A549 (cell line): Measurements from ENCODE around the gene MAML2. TPM values are rescaled to one million over a fixed set of nuclear protein-coding genes. Genes with fewer than 3 reads are reported as not detected.

Experiments
- ATAC-seq, 2 experiments: fragments of 200-7000 bp in 1 of 2; fragments of >200 bp in 1 of 2; cut with Nextera tagmentation in 1 of 2; cut with Tn5 transposase in 1 of 2; 3 replicates each; pipeline versions ENCODE4 v1.8.0 to v1.9.1; 2018 to 2020; ENCODE audit warnings: mild to moderate bottlenecking in 1 of 2, moderate library complexity in 1 of 2
- CTCF ChIA-PET: fragments of 300-600 bp; sonication (Branson Sonifier 250); formaldehyde crosslinking; extraction: SDS; loops from one replicate; lab custom pipeline; 2021; ENCODE audit warnings: antibody characterized with exemption, inconsistent platforms; lab: Yijun Ruan, JAX
- POLR2A ChIA-PET: fragments of 350-600 bp; formaldehyde crosslinking; extraction: SDS; loops from one replicate; lab custom pipeline; 2021; ENCODE audit warnings: antibody characterized with exemption, inconsistent platforms; lab: Yijun Ruan, JAX
- DNase-seq, 2 experiments: peaks; one replicate each; pipeline versions ENCODE4 v3.0.0 to v3.0.0-alpha.2; 2011 to 2016; ENCODE audit warnings: low read depth in 1 of 2, low spot score in 1 of 2
- FAIRE-seq: peaks from 2 replicates; lab custom pipeline; 2011; peaks lifted over from hg19 to GRCh38; lab: Jason Lieb, UNC
- H3K27ac ChIP-seq, 2 experiments: fragments of >200 bp; sonication (Bioruptor Twin); formaldehyde crosslinking; 3 replicates each; pipeline ENCODE4 v1.5.1; 2016 to 2017
- H3K4me1 ChIP-seq: fragments of >200 bp; sonication (Bioruptor Twin); formaldehyde crosslinking; 3 replicates; pipeline ENCODE4 v1.6.1; 2016
- H3K4me2 ChIP-seq: fragments of >200 bp; sonication (Bioruptor Twin); formaldehyde crosslinking; 3 replicates; pipeline ENCODE4 v1.6.1; 2016
- H3K4me3 ChIP-seq: fragments of >200 bp; sonication (Bioruptor Twin); formaldehyde crosslinking; 3 replicates; pipeline ENCODE4 v1.5.1; 2016
- H3K9me3 ChIP-seq: fragments of >200 bp; sonication (Bioruptor Twin); formaldehyde crosslinking; 3 replicates; pipeline ENCODE4 v1.6.1; 2016
- BHLHE40 ChIP-seq: IDR thresholded peaks from 2 replicates; pipeline ENCODE4 v1.6.1; 2012; ENCODE audit warnings: low read depth, low read length, inconsistent platforms
- CBX2 ChIP-seq: fragments of 200-600 bp; sonication (generic); IDR thresholded peaks from 2 replicates; pipeline ENCODE4 v1.6.1; 2016; ENCODE audit warnings: low read depth, mild to moderate bottlenecking, borderline replicate concordance
- CHD4 ChIP-seq: fragments of 200-600 bp; sonication (generic); IDR thresholded peaks from 2 replicates; pipeline ENCODE4 v1.6.1; 2016; ENCODE audit warnings: antibody characterized with exemption, mild to moderate bottlenecking, borderline replicate concordance
- EHMT2 ChIP-seq: fragments of 200-600 bp; sonication (generic); IDR thresholded peaks from 2 replicates; pipeline ENCODE4 v1.6.1; 2016; ENCODE audit warnings: antibody characterized with exemption, low read depth, mild to moderate bottlenecking, moderate library complexity
- EP300 ChIP-seq, 2 experiments: fragments of >200 bp; sonication (Bioruptor Twin); formaldehyde crosslinking; IDR thresholded peaks; 2 replicates in 1 of 2; 3 replicates in 1 of 2; pipeline ENCODE4 v1.6.1; 2016 to 2017
- ESRRA ChIP-seq: fragments of 150-350 bp; IDR thresholded peaks from 2 replicates; pipeline ENCODE4 v1.6.1; 2014; ENCODE audit warnings: mild to moderate bottlenecking, low read length, borderline replicate concordance
- FOSB ChIP-seq: fragments of 250-450 bp; sonication (Bioruptor Pico); IDR thresholded peaks from 2 replicates; pipeline ENCODE4 v1.5.0; 2020; ENCODE audit warnings: mild to moderate bottlenecking, moderate library complexity
- GATA3 ChIP-seq: IDR thresholded peaks from 2 replicates; pipeline ENCODE4 v1.6.1; 2012; ENCODE audit warnings: borderline replicate concordance
- HES2 ChIP-seq: fragments of >200 bp; sonication (Bioruptor Twin); formaldehyde crosslinking; IDR thresholded peaks from 2 replicates; pipeline ENCODE4 v1.6.1; 2016
- HEYL ChIP-seq: fragments of 250-450 bp; sonication (Bioruptor Pico); IDR thresholded peaks from 2 replicates; pipeline ENCODE4 v1.8.0; 2021; ENCODE audit warnings: mild to moderate bottlenecking, moderate library complexity
- HMGXB4 ChIP-seq: fragments of 250-450 bp; sonication (Bioruptor Pico); IDR thresholded peaks from 2 replicates; pipeline ENCODE4 v1.5.0; 2021; ENCODE audit warnings: mild to moderate bottlenecking, moderate library complexity, borderline replicate concordance
- HOXA7 ChIP-seq: fragments of 250-450 bp; sonication (Bioruptor Pico); IDR thresholded peaks from 2 replicates; pipeline ENCODE4 v1.5.0; 2020; ENCODE audit warnings: mild to moderate bottlenecking, moderate library complexity
- HOXB13 ChIP-seq: fragments of 250-450 bp; sonication (Bioruptor Pico); IDR thresholded peaks from 2 replicates; pipeline ENCODE4 v1.5.0; 2020; ENCODE audit warnings: low read depth, mild to moderate bottlenecking, moderate library complexity
- JUN ChIP-seq, 2 experiments: fragments of >200 bp; sonication (Bioruptor Twin); formaldehyde crosslinking; IDR thresholded peaks; 2 replicates in 1 of 2; 3 replicates in 1 of 2; pipeline ENCODE4 v1.6.1; 2016 to 2017
- JUNB ChIP-seq: fragments of >200 bp; sonication (Bioruptor Twin); formaldehyde crosslinking; IDR thresholded peaks from 2 replicates; pipeline ENCODE4 v1.6.1; 2016
- MAZ ChIP-seq: fragments of 150-350 bp; IDR thresholded peaks from 2 replicates; pipeline ENCODE4 v1.6.1; 2014; ENCODE audit warnings: antibody characterized with exemption, low read depth, low read length, borderline replicate concordance
- NPAS2 ChIP-seq: fragments of 250-450 bp; sonication (Bioruptor Pico); IDR thresholded peaks from 2 replicates; pipeline ENCODE4 v1.8.0; 2022; ENCODE audit warnings: mild to moderate bottlenecking, moderate library complexity, borderline replicate concordance
- PHF8 ChIP-seq: fragments of 200-600 bp; sonication (generic); IDR thresholded peaks from 2 replicates; pipeline ENCODE4 v1.6.1; 2016; ENCODE audit warnings: low read depth, mild to moderate bottlenecking, antibody characterized with exemption, moderate library complexity, borderline replicate concordance
- POLR2A ChIP-seq: IDR thresholded peaks from 2 replicates; pipeline ENCODE4 v1.6.1; 2012; ENCODE audit warnings: mild to moderate bottlenecking, low read length
- POLR2AphosphoS2 ChIP-seq: conservative IDR thresholded peaks from 2 replicates; pipeline ENCODE4 v1.6.1; 2012; ENCODE audit warnings: low read length, improper control_type of control experiment, inconsistent platforms
- RAD21 ChIP-seq, 2 experiments: fragments of >200 bp in 1 of 2; sonication (Bioruptor Twin) in 1 of 2; formaldehyde crosslinking in 1 of 2; IDR thresholded peaks in 1 of 2; conservative IDR thresholded peaks in 1 of 2; 2 replicates in 1 of 2; 3 replicates in 1 of 2; pipeline ENCODE4 v1.6.1; 2012 to 2018; ENCODE audit warnings: inconsistent platforms in 1 of 2
- REST ChIP-seq: fragments of 200-600 bp; sonication (generic); IDR thresholded peaks from 2 replicates; pipeline ENCODE4 v1.6.1; 2016; ENCODE audit warnings: antibody characterized with exemption, mild to moderate bottlenecking, moderate library complexity
- RFX5 ChIP-seq: fragments of 450-650 bp; IDR thresholded peaks from 2 replicates; pipeline ENCODE4 v1.7.1; 2014; ENCODE audit warnings: antibody characterized with exemption, mild to moderate bottlenecking, moderate library complexity
- RNF2 ChIP-seq: fragments of 200-600 bp; sonication (generic); IDR thresholded peaks from 2 replicates; pipeline ENCODE4 v1.6.1; 2016; ENCODE audit warnings: low read depth, mild to moderate bottlenecking, antibody characterized with exemption, moderate library complexity, borderline replicate concordance
- SREBF2 ChIP-seq: fragments of 450-650 bp; IDR thresholded peaks from 2 replicates; pipeline ENCODE4 v1.6.1; 2014; ENCODE audit warnings: mild to moderate bottlenecking, moderate library complexity
- TP53 ChIP-seq: fragments of 250-450 bp; sonication (Bioruptor Pico); IDR thresholded peaks from 2 replicates; pipeline ENCODE4 v1.5.0; 2021; ENCODE audit warnings: mild to moderate bottlenecking, moderate library complexity
- USF2 ChIP-seq: fragments of 450-650 bp; IDR thresholded peaks from 2 replicates; pipeline ENCODE4 v1.6.1; 2014; ENCODE audit warnings: antibody characterized with exemption
- ZSCAN20 ChIP-seq: fragments of 250-450 bp; sonication (Bioruptor Pico); IDR thresholded peaks from 2 replicates; pipeline ENCODE4 v1.8.0; 2022; ENCODE audit warnings: mild to moderate bottlenecking, moderate library complexity
- WGBS: methylation state at CpG from one replicate; pipeline ENCODE4 v1.1.6; 2017; ENCODE audit errors: missing lambda C conversion rate; 5-methylcytosine and 5-hydroxymethylcytosine counted together
- polyA plus RNA-seq, 4 experiments: library from polyadenylated mRNA; depleted of rRNA in 3 of 4; stranded (reverse); fragments of >200 nt; fragmentation: RNase III in 1 of 4; extraction: RNeasy Plus Mini Kit Qiagen cat#74134 plus additional on column Dnase treatment in 1 of 4; gene quantifications; 2 replicates in 3 of 4; 3 replicates in 1 of 4; pipeline ENCODE4 v1.2.3, GENCODE V29; 2011 to 2017

MAML2 gene
- polyA plus RNA-seq, 2 of the 4 experiments (the other 2 are of a cell fraction), result 1.5 to 2.5 TPM

GRCh38 chr11:96318850-96319249 is 24.1 kb downstream of the MAML2 start:
- ChIA-PET POLR2A (no interaction called here), CTCF (interaction anchor here (0.9 to 1.7 kb wide), 2 partner anchors 23 to 24 kb away, joined by 4 to 5 read pairs; partner anchors contain the start of gene MAML2)
- WGBS, result 82% methylated on average over 1 of the region's 3 CpGs
- FAIRE-seq, result no peak
- no peak for ATAC-seq
- no peak overlapping the region for H3K4me2 ChIP-seq
- no peak overlapping the region for H3K4me3 ChIP-seq
- H3K9me3 ChIP-seq, result no peaks in the 10 kb centered on the region
- no peak for DNase-seq
- TF ChIP-seq CHD4, result no peak
- TF ChIP-seq HOXB13 (CRISPR knock-in tag), result no peak
- no peak for TF ChIP-seq HEYL
- no peak for TF ChIP-seq POLR2A
- TF ChIP-seq, all 56 proteins: peak for 0
- Histone ChIP-seq H3K4me1 (peaks cover 11% of the 10 kb centered on the region), H3K27ac (no peak overlapping the region)

GRCh38 chr11:96318399-96318798 is 24.6 kb downstream of the MAML2 start:
- no peak overlapping the region for H3K4me2 ChIP-seq
- CTCF ChIA-PET, result no interaction called here
- 91% methylated on average over 1 of the region's 1 CpG for WGBS

GRCh38 chr11:96317985-96318384 is 25.0 kb downstream of the MAML2 start:
- Histone ChIP-seq H3K27ac (no peak overlapping the region), H3K4me2 (no peak overlapping the region), H3K4me3 (no peak overlapping the region), H3K4me1 (peaks cover 15% of the 10 kb centered on the region), H3K9me3 (no peaks in the 10 kb centered on the region)
- CTCF ChIA-PET, result no interaction called here
- WGBS, result 89% methylated on average over 2 of the region's 2 CpGs
- DNase-seq (no peak), FAIRE-seq (no peak), ATAC-seq (no peak)
- POLR2A ChIA-PET, result no interaction called here
- TF ChIP-seq BHLHE40 (no peak), HOXB13 (CRISPR knock-in tag) (no peak), GATA3 (no peak), TP53 (CRISPR knock-in tag) (no peak), JUN (IDR thresholded peaks at IDR 0.05) (no peak), POLR2AphosphoS2 (no peak), ESRRA (no peak), MAZ (no peak), PHF8 (no peak), POLR2A (no peak), JUNB (no peak), ZSCAN20 (CRISPR knock-in tag) (no peak), EHMT2 (no peak), CBX2 (no peak), FOSB (CRISPR knock-in tag) (no peak), REST (no peak), CHD4 (no peak), RAD21 (conservative IDR thresholded peaks at IDR 0.05 in 1 of 2, IDR thresholded peaks at IDR 0.05 in 1 of 2) (no peak), HES2 (no peak)

More at GRCh38 chr11:96318399-96318798, 24.6 kb downstream of the MAML2 start:
- TF ChIP-seq RNF2, result no peak
- no peak for TF ChIP-seq RFX5
- TF ChIP-seq POLR2AphosphoS2, result no peak
- no peak for TF ChIP-seq NPAS2
- no peak for TF ChIP-seq HOXA7 (CRISPR knock-in tag)
- TF ChIP-seq POLR2A, result no peak
- TF ChIP-seq HMGXB4, result no peak
- TF ChIP-seq MAZ, result no peak
- TF ChIP-seq SREBF2, result no peak
- no peak for TF ChIP-seq FOSB (CRISPR knock-in tag)
- no peak for TF ChIP-seq USF2
- TF ChIP-seq EP300 (IDR thresholded peaks at IDR 0.05), result no peak
- no peak for TF ChIP-seq HEYL
- no peak for DNase-seq
- POLR2A ChIA-PET, result no interaction called here
- no peak for ATAC-seq
- Histone ChIP-seq H3K27ac (no peak overlapping the region), H3K4me1 (peaks cover 15% of the 10 kb centered on the region), H3K9me3 (no peaks in the 10 kb centered on the region), H3K4me3 (no peak overlapping the region)
- FAIRE-seq, result no peak
